CD8-positive, alpha-beta memory T cell (primary cell): Measurements from ENCODE around the gene REG1B. TPM values are rescaled to one million over a fixed set of nuclear protein-coding genes. Genes with fewer than 3 reads are reported as not detected.

ENCODE experiments used
- CTCF ChIA-PET: fragments of 350-600 bp; sonication (Branson Sonifier 250); formaldehyde crosslinking; loops from one replicate; lab custom pipeline; 2021; ENCODE audit warnings: antibody characterized with exemption; lab: Charles Lee
- POLR2A ChIA-PET: fragments of 350-600 bp; sonication (Branson Sonifier 250); formaldehyde crosslinking; loops from one replicate; lab custom pipeline; 2021; ENCODE audit warnings: antibody characterized with exemption; lab: Charles Lee
- DNase-seq, 5 donors: peaks; one replicate each; pipeline versions ENCODE4 v3.0.0 to v3.0.0-alpha.2; 2020 to 2022; ENCODE audit warnings: mixed read lengths in 1 of 5
- H3K27ac ChIP-seq: one replicate; pipeline ENCODE4 v1.7.0; 2013; ENCODE audit warnings: low read depth, mild to moderate bottlenecking, low read length, moderate library complexity
- H3K27me3 ChIP-seq: 2 replicates; pipeline ENCODE4 v1.7.0; 2013; ENCODE audit warnings: low read length, mild to moderate bottlenecking; ENCODE audit not compliant: insufficient read depth, poor library complexity, severe bottlenecking
- H3K36me3 ChIP-seq: 2 replicates; pipeline ENCODE4 v1.7.0; 2013; ENCODE audit warnings: mild to moderate bottlenecking, low read length, moderate library complexity; ENCODE audit not compliant: insufficient read depth
- H3K4me1 ChIP-seq: 2 replicates; pipeline ENCODE4 v1.7.0; 2013; ENCODE audit warnings: mild to moderate bottlenecking, low read length, moderate library complexity; ENCODE audit not compliant: insufficient read depth
- H3K4me3 ChIP-seq: 2 replicates; pipeline ENCODE4 v1.7.0; 2013; ENCODE audit warnings: mild to moderate bottlenecking, low read length
- H3K9me3 ChIP-seq: 2 replicates; pipeline ENCODE4 v1.7.0; 2013; ENCODE audit warnings: mild to moderate bottlenecking, low read length
- H3K27ac Mint-ChIP-seq, 8 donors: one replicate each; pipeline ENCODE4 v1.8.0; 2020 to 2021; ENCODE audit warnings: mixed read lengths in 8 of 8, mild to moderate bottlenecking in 6 of 8, inconsistent platforms in 3 of 8, moderate library complexity in 3 of 8
- H3K27me3 Mint-ChIP-seq, 2 donors: one replicate each; pipeline ENCODE4 v1.8.0; 2020 to 2021; ENCODE audit warnings: mixed read lengths in 2 of 2, mild to moderate bottlenecking in 1 of 2, moderate library complexity in 1 of 2
- H3K36me3 Mint-ChIP-seq, 3 donors: one replicate each; pipeline ENCODE4 v1.8.0; 2020 to 2021; ENCODE audit warnings: mixed read lengths in 3 of 3, inconsistent platforms in 1 of 3, mild to moderate bottlenecking in 1 of 3
- H3K4me1 Mint-ChIP-seq, 3 donors: one replicate each; pipeline ENCODE4 v1.8.0; 2020 to 2021; ENCODE audit warnings: mixed read lengths in 3 of 3, inconsistent platforms in 1 of 3, mild to moderate bottlenecking in 1 of 3
- H3K4me3 Mint-ChIP-seq, 7 donors: one replicate each; pipeline ENCODE4 v1.8.0; 2020 to 2021; ENCODE audit warnings: mixed read lengths in 7 of 7, mild to moderate bottlenecking in 6 of 7, moderate library complexity in 4 of 7, inconsistent platforms in 2 of 7
- H3K9me3 Mint-ChIP-seq, 5 donors: one replicate each; pipeline ENCODE4 v1.8.0; 2020 to 2022; ENCODE audit warnings: mixed read lengths in 5 of 5, mild to moderate bottlenecking in 3 of 5, moderate library complexity in 2 of 5, inconsistent platforms in 1 of 5
- polyA plus RNA-seq: library from polyadenylated mRNA; unstranded; fragments of 300-500 nt; fragmentation: Illumina TruSeq; gene quantifications from one replicate; pipeline ENCODE4 v1.2.3, GENCODE V29; 2021
- total RNA-seq, 2 experiments: library from RNA; stranded (reverse); gene quantifications; one replicate each; pipeline ENCODE4 v1.2.3, GENCODE V29; 2021

Gene REG1B
- total and polyA plus RNA-seq, 3 experiments from 2014 or later = not detected

- CTCF ChIA-PET = no interaction called here
- no peak overlapping the region for H3K4me3 ChIP-seq
- POLR2A ChIA-PET = no interaction called here
- H3K9me3 Mint-ChIP-seq = peaks cover 10 to 24% (median 18%) of the 10 kb centered on the region in 5 donors
- H3K9me3 ChIP-seq = no peaks in the 10 kb centered on the region
- H3K27ac Mint-ChIP-seq = no peak overlapping the region
- DNase-seq = no peak
- H3K4me3 Mint-ChIP-seq = no peak overlapping the region
- no peaks in the 10 kb centered on the region for H3K27me3 ChIP-seq
- no peaks in the 10 kb centered on the region for H3K4me1 ChIP-seq
- H3K4me1 Mint-ChIP-seq = no peaks in the 10 kb centered on the region
- no peaks in the 10 kb centered on the region for H3K27me3 Mint-ChIP-seq
- no peak overlapping the region for H3K27ac ChIP-seq
- H3K36me3 Mint-ChIP-seq = no peaks in the 10 kb centered on the region
- no peaks in the 10 kb centered on the region for H3K36me3 ChIP-seq
Observed at GRCh38 chr2:79099140-79099686, 11.4 kb upstream of the REG1B start.

DNA sequence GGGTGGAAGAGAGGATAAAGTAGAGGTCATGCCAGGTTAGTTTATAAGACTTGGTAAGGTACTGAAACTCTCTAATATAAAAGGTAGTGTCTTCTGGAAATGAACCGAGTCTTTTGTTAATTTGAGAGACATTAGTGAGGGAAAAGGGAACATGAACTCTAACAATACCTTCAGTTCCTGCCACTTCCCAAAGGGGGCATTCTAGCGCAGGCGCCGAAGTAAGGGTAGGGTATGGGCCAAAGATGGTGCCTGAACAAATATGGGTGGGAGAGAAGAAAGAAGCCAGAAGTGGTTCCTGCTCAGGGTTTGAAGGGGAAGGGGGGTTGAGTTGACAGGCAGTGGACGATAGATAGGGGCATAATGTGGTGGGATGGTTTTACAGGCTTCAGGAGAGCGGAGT lies 10.1 kb upstream of the REG1B start:
- H3K4me1 ChIP-seq = no peaks in the 10 kb centered on the region
- H3K27me3 ChIP-seq = no peaks in the 10 kb centered on the region
- no peak overlapping the region for H3K4me3 ChIP-seq
- POLR2A ChIA-PET = no interaction called here
- H3K27me3 Mint-ChIP-seq = no peaks in the 10 kb centered on the region
- no peaks in the 10 kb centered on the region for H3K36me3 Mint-ChIP-seq
- H3K36me3 ChIP-seq = no peaks in the 10 kb centered on the region
- CTCF ChIA-PET = no interaction called here
- H3K9me3 Mint-ChIP-seq = peaks cover 10 to 18% (median 15%) of the 10 kb centered on the region in 5 donors
- no peaks in the 10 kb centered on the region for H3K4me1 Mint-ChIP-seq
- no peak overlapping the region for H3K4me3 Mint-ChIP-seq
- H3K9me3 ChIP-seq = no peaks in the 10 kb centered on the region
- H3K27ac Mint-ChIP-seq = no peak overlapping the region
- no peak for DNase-seq
- no peak overlapping the region for H3K27ac ChIP-seq

DNA sequence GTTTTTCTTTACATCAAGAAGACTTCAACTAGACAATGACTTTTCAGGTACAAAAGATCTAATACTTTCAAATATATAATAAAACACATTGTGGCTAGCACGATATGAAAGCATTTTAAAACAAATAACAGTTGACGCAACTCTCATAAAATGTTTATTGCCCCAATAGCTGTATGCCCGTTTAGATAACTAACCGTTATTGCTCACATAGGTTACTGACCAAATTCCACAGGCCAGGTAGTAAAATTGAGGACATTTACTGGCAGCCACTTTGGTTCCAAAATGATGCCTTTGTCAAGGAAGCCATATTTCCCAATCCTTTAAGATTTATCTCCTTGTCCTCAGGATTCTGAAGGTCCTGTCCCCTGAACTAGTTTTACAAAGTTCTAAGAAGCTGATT lies 2.9 kb upstream of the REG1B start:
- Histone ChIP-seq H3K4me3 (no peak overlapping the region), H3K4me1 (no peaks in the 10 kb centered on the region), H3K27me3 (no peaks in the 10 kb centered on the region), H3K27ac (no peak overlapping the region), H3K9me3 (no peaks in the 10 kb centered on the region), H3K36me3 (no peaks in the 10 kb centered on the region)
- H3K36me3 Mint-ChIP-seq = no peaks in the 10 kb centered on the region
- no peaks in the 10 kb centered on the region for H3K4me1 Mint-ChIP-seq
- peaks cover 0 to 1% of the 10 kb centered on the region in 2 donors for H3K27me3 Mint-ChIP-seq
- no peak for DNase-seq
- no peak overlapping the region for H3K27ac Mint-ChIP-seq
- ChIA-PET POLR2A (no interaction called here), CTCF (no interaction called here)
- no peak overlapping the region for H3K4me3 Mint-ChIP-seq
- H3K9me3 Mint-ChIP-seq = peaks cover 0 to 9% (median 4%) of the 10 kb centered on the region in 5 donors

- peaks cover 1 to 13% (median 8%) of the 10 kb centered on the region in 5 donors for H3K9me3 Mint-ChIP-seq
- no peak overlapping the region for H3K4me3 Mint-ChIP-seq
- H3K4me1 Mint-ChIP-seq = no peaks in the 10 kb centered on the region
- H3K27me3 ChIP-seq = no peaks in the 10 kb centered on the region
- POLR2A ChIA-PET = no interaction called here
- no peak overlapping the region for H3K4me3 ChIP-seq
- H3K27ac Mint-ChIP-seq = no peak overlapping the region
- no peaks in the 10 kb centered on the region for H3K36me3 Mint-ChIP-seq
- no peak for DNase-seq
- CTCF ChIA-PET = no interaction called here
- no peaks in the 10 kb centered on the region for H3K4me1 ChIP-seq
- peaks cover 0 to 1% of the 10 kb centered on the region in 2 donors for H3K27me3 Mint-ChIP-seq
- H3K36me3 ChIP-seq = no peaks in the 10 kb centered on the region
- H3K27ac ChIP-seq = no peak overlapping the region
- H3K9me3 ChIP-seq = no peaks in the 10 kb centered on the region
Observed at GRCh38 chr2:79086255-79086654, 1.5 kb downstream of the REG1B start.

GRCh38 chr2:79085382-79085781 lies 2.4 kb downstream of the REG1B start:
- Mint-ChIP-seq H3K36me3 (no peaks in the 10 kb centered on the region), H3K27me3 (peaks cover 0 to 1% of the 10 kb centered on the region in 2 donors)

DNA sequence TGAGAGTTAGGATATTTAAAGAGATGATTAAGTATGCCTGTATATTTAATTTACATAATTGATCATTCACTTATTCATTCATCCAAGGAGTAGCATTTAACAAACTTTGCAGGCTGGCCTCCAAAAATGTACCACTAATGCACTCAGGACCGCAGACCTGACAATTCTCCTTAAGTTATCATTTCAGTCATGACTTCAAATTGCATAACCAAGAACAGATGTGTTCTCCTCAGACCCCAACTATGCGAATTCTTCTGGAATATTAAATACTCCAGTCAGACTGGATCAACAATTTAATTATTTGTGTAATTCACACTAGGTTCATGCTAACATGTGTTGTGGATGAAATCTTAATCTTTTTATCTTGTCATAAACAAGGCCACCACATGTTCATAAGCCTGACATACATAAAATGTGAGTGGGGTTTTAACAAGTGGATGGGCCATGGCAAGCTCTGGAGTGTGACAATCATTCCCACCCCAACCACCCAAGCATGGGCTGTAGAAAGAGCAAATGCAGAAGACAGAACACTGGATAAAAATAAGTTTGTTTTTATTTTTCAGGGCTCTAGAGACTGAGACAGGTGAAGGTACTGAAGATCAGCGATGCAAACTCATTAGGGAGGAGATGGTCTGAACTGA lies 3.2 kb downstream of the REG1B start:
- ChIA-PET CTCF (no interaction called here), POLR2A (no interaction called here)
- Histone ChIP-seq H3K36me3 (no peaks in the 10 kb centered on the region), H3K4me1 (no peaks in the 10 kb centered on the region), H3K4me3 (no peak overlapping the region), H3K9me3 (no peaks in the 10 kb centered on the region), H3K27me3 (no peaks in the 10 kb centered on the region), H3K27ac (no peak overlapping the region)
- Mint-ChIP-seq H3K36me3 (no peaks in the 10 kb centered on the region), H3K9me3 (peaks cover 4 to 18% (median 14%) of the 10 kb centered on the region in 5 donors), H3K27me3 (peaks cover 0 to 1% of the 10 kb centered on the region in 2 donors), H3K4me1 (no peaks in the 10 kb centered on the region), H3K27ac (no peak overlapping the region), H3K4me3 (no peak overlapping the region)
- DNase-seq = no peak

More at GRCh38 chr2:79085382-79085781, 2.4 kb downstream of the REG1B start:
- H3K27me3 ChIP-seq = no peaks in the 10 kb centered on the region
- no peak overlapping the region for H3K27ac ChIP-seq
- ChIA-PET POLR2A (no interaction called here), CTCF (no interaction called here)
- Mint-ChIP-seq H3K4me3 (no peak overlapping the region), H3K9me3 (peaks cover 4 to 18% (median 12%) of the 10 kb centered on the region in 5 donors), H3K27ac (no peak overlapping the region), H3K4me1 (no peaks in the 10 kb centered on the region)
- no peaks in the 10 kb centered on the region for H3K36me3 ChIP-seq
- H3K4me1 ChIP-seq = no peaks in the 10 kb centered on the region
- no peak overlapping the region for H3K4me3 ChIP-seq
- no peak for DNase-seq
- H3K9me3 ChIP-seq = no peaks in the 10 kb centered on the region

- no peak overlapping the region for H3K27ac ChIP-seq
- no peaks in the 10 kb centered on the region for H3K4me1 Mint-ChIP-seq
- no peak overlapping the region for H3K4me3 ChIP-seq
Observed at GRCh38 chr2:79083597-79084251, 4.1 kb downstream of the REG1B start.

DNA sequence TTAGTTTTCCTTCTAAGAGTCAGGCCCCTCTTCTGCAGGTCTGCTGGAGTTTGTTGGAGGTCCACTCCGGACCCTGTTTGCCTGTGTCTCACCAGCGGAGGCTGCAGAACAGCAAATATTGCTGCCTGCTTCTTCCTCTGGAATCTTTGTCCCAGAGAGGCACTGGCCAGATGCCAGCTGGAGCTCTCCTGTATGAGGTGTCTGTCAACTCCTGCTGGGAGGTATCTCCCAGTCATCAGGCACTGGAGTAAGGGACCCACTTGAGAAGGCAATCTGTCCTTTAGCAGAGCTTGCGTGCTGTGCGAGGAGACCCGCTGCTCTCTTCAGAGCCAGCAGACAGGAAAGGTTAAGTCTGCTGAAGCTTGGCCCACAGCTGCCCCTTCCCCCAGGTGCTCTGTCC lies 4.8 kb downstream of the REG1B start:
- ChIA-PET POLR2A (no interaction called here), CTCF (no interaction called here)
- H3K4me1 ChIP-seq = no peaks in the 10 kb centered on the region
- DNase-seq = no peak
- no peak overlapping the region for H3K4me3 ChIP-seq
- H3K4me1 Mint-ChIP-seq = no peaks in the 10 kb centered on the region
- H3K4me3 Mint-ChIP-seq = no peak overlapping the region
- no peaks in the 10 kb centered on the region for H3K36me3 Mint-ChIP-seq
- no peak overlapping the region for H3K27ac Mint-ChIP-seq
- H3K9me3 Mint-ChIP-seq = peaks cover 10 to 25% (median 17%) of the 10 kb centered on the region in 5 donors
- peaks cover 0 to 1% of the 10 kb centered on the region in 2 donors for H3K27me3 Mint-ChIP-seq
- H3K9me3 ChIP-seq = no peaks in the 10 kb centered on the region
- H3K27ac ChIP-seq = no peak overlapping the region
- no peaks in the 10 kb centered on the region for H3K27me3 ChIP-seq
- H3K36me3 ChIP-seq = no peaks in the 10 kb centered on the region

More at GRCh38 chr2:79083597-79084251, 4.1 kb downstream of the REG1B start:
- ChIA-PET POLR2A (no interaction called here), CTCF (no interaction called here)
- no peak overlapping the region for H3K4me3 Mint-ChIP-seq
- H3K36me3 ChIP-seq = no peaks in the 10 kb centered on the region
- H3K27ac Mint-ChIP-seq = no peak overlapping the region
- no peaks in the 10 kb centered on the region for H3K36me3 Mint-ChIP-seq
- H3K9me3 ChIP-seq = no peaks in the 10 kb centered on the region
- peaks cover 0 to 1% of the 10 kb centered on the region in 2 donors for H3K27me3 Mint-ChIP-seq
- H3K9me3 Mint-ChIP-seq = peaks cover 7 to 21% (median 17%) of the 10 kb centered on the region in 5 donors
- no peak for DNase-seq
- H3K27me3 ChIP-seq = no peaks in the 10 kb centered on the region
- no peaks in the 10 kb centered on the region for H3K4me1 ChIP-seq
